ENCODE measurements around the gene VPS37C. TPM values are rescaled to one million over a fixed set of nuclear protein-coding genes. Genes with fewer than 3 reads are reported as not detected.

The VPS37C gene
- total RNA-seq, 2 donors from 2014 or later, result 23.0 to 32.7 TPM

DNA sequence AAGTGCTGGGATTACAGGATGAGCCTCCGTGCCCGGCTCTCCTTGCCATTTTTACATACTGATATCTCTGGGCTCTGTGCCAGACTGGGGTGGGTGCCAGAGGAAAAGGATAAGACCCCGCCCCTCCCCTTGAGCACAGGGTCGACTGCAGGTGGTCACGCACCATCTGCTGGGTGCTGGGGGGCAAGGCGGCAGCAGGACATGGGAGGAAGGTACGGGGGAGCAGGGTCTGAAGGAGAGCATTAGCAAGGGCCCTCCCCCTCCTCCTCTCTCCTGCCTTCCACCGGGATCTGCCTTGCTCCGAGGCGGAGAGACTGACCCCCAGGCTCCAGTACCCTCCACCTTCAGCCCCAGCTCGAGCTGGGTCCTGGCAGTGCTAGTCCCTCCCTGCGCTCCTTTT lies 32.4 kb upstream of the VPS37C start:
- TF ChIP-seq, protein P1, sequence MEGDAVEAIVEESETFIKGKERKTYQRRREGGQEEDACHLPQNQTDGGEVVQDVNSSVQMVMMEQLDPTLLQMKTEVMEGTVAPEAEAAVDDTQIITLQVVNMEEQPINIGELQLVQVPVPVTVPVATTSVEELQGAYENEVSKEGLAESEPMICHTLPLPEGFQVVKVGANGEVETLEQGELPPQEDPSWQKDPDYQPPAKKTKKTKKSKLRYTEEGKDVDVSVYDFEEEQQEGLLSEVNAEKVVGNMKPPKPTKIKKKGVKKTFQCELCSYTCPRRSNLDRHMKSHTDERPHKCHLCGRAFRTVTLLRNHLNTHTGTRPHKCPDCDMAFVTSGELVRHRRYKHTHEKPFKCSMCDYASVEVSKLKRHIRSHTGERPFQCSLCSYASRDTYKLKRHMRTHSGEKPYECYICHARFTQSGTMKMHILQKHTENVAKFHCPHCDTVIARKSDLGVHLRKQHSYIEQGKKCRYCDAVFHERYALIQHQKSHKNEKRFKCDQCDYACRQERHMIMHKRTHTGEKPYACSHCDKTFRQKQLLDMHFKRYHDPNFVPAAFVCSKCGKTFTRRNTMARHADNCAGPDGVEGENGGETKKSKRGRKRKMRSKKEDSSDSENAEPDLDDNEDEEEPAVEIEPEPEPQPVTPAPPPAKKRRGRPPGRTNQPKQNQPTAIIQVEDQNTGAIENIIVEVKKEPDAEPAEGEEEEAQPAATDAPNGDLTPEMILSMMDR (IDR thresholded peaks at IDR 0.05), result no peak
- ATAC-seq (ENCODE audit: insufficient number of reproducible peaks, low FRiP score, low read depth) (no peak), DNase-seq (ENCODE audit: low spot score) (no peak)
- Histone ChIP-seq H3K36me3 (no peaks in the 10 kb centered on the region), H3K4me3 (no peak overlapping the region), H3K9me3 (no peaks in the 10 kb centered on the region), H3K4me1 (ENCODE audit: control insufficient read depth in 1 of 2, low read depth in 2 of 2) (no peaks in the 10 kb centered on the region), H3K27ac (no peak overlapping the region), H3K27me3 (replicated peaks; ENCODE audit: insufficient read depth) (no peaks in the 10 kb centered on the region)

DNA sequence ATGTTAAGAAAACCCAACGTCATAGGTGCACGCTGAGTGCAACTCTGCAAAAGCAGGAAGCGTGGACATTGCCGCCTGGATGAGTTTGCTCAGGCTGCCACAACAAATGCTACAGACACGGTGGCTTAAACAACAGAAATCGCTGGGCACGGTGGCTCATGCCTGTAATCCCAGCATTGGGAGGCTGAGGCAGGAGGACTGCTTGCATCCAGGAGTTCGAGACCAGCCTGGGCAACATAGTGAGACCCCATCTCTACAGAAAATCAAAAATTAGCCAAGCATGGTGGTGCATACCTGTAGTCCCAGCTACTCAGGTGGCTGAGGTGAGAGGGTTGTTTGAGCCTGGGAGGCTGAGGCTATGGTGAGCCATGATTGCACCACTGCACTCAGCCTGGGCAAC lies 28.7 kb upstream of the VPS37C start:
- no peak for DNase-seq (ENCODE audit: low spot score)
- H3K27ac ChIP-seq, result no peak overlapping the region
- no peak overlapping the region for H3K4me3 ChIP-seq
- no peaks in the 10 kb centered on the region for H3K9me3 ChIP-seq
- no peak for ATAC-seq (ENCODE audit: insufficient number of reproducible peaks, low FRiP score, low read depth)
- H3K36me3 ChIP-seq, result no peaks in the 10 kb centered on the region
- H3K4me1 ChIP-seq (ENCODE audit: control insufficient read depth in 1 of 2, low read depth in 2 of 2), result no peaks in the 10 kb centered on the region
- no peaks in the 10 kb centered on the region for H3K27me3 ChIP-seq (replicated peaks; ENCODE audit: insufficient read depth)
- TF ChIP-seq, protein P1 (IDR thresholded peaks at IDR 0.05), result no peak

DNA sequence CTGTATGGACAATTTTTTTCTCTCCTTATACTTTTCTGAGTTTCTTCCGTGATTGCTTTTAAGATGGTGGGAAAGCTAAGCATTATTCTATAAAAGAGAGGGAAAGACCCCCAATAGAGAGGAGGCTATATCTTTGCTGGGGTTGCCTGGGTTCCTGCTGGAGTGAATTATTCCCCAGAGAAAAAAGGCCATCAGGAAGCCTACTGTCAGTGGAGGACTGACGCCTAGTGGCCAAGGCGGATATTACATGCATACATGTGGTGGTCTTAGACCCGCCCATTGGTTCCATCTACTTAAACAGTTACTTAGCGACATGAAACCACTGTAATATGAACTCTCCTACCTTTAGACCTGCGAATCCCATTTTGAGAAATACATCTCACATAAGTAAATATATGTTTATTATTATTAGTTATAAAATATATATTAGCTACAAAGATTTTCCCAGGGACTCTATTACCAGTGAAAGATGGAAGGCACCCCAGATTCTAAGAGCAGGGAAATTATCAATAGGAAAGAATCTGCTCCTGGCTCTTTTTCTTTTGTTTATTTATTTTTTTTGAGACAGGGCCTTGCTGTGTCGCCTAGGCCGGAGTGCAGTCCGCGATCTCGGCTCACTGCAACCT lies 26.4 kb upstream of the VPS37C start:
- TF ChIP-seq, protein P1 (IDR thresholded peaks at IDR 0.05), result peak; percentile 96
- DNase-seq (ENCODE audit: low spot score), result peak; percentile 58
- Histone ChIP-seq H3K27ac (no peak overlapping the region), H3K36me3 (no peaks in the 10 kb centered on the region), H3K9me3 (no peaks in the 10 kb centered on the region), H3K4me3 (no peak overlapping the region), H3K4me1 (ENCODE audit: control insufficient read depth in 1 of 2, low read depth in 2 of 2) (no peaks in the 10 kb centered on the region), H3K27me3 (replicated peaks; ENCODE audit: insufficient read depth) (no peaks in the 10 kb centered on the region)
- peak; percentile 82 for ATAC-seq (ENCODE audit: insufficient number of reproducible peaks, low FRiP score, low read depth)

- TF ChIP-seq, protein P1 (IDR thresholded peaks at IDR 0.05), result no peak
- Histone ChIP-seq H3K27me3 (replicated peaks; ENCODE audit: insufficient read depth) (no peaks in the 10 kb centered on the region), H3K4me3 (no peak overlapping the region), H3K27ac (no peak overlapping the region), H3K9me3 (no peaks in the 10 kb centered on the region), H3K36me3 (no peaks in the 10 kb centered on the region), H3K4me1 (ENCODE audit: control insufficient read depth in 1 of 2, low read depth in 2 of 2) (no peaks in the 10 kb centered on the region)
- ATAC-seq (ENCODE audit: insufficient number of reproducible peaks, low FRiP score, low read depth) (no peak), DNase-seq (ENCODE audit: low spot score) (no peak)
These were observed 25.3 kb upstream of the VPS37C start for GRCh38 chr11:61186504-61186903.

DNA sequence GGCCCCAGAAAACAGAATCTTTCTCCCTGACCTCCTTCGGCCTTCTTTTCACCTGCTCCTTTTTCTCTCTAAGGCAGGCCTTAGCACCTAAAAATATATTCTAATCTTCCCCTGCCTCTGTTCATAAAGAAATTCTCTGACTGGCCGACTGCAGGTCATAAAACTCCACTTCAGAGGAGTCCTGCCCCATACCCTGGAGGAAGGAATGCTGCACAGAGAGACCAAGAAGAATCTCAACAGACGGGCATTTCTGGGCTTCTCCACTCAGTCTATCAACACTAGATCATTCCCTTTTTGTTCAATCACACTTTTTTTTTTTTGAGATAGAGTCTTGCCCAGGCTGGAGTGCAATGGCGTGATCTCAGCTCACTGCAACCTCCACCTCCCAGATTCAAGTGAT lies 22.4 kb upstream of the VPS37C start:
- H3K4me1 ChIP-seq (ENCODE audit: control insufficient read depth in 1 of 2, low read depth in 2 of 2), result no peaks in the 10 kb centered on the region
- TF ChIP-seq, protein P1 (IDR thresholded peaks at IDR 0.05), result no peak
- H3K36me3 ChIP-seq, result no peaks in the 10 kb centered on the region
- no peak for ATAC-seq (ENCODE audit: insufficient number of reproducible peaks, low FRiP score, low read depth)
- H3K4me3 ChIP-seq, result no peak overlapping the region
- H3K27ac ChIP-seq, result no peak overlapping the region
- H3K9me3 ChIP-seq, result no peaks in the 10 kb centered on the region
- DNase-seq (ENCODE audit: low spot score), result no peak
- no peaks in the 10 kb centered on the region for H3K27me3 ChIP-seq (replicated peaks; ENCODE audit: insufficient read depth)

Data from thoracic aorta (tissue), 2 donors.